LoVo (cell line): Measurements from ENCODE around the gene FARS2.

Source experiments
- DNase-seq: peaks from one replicate; pipeline ENCODE4 v3.0.0-alpha.2; 2016; ENCODE audit warnings: low spot score

FARS2 gene

GRCh38 chr6:5809450-5809849 is 548.1 kb downstream of the FARS2 start:
- no peak for DNase-seq

- no peak for DNase-seq
Measured at GRCh38 chr6:5811997-5812396, 550.7 kb downstream of the FARS2 start.

GRCh38 chr6:5813625-5814027 is 552.3 kb downstream of the FARS2 start:
- no peak for DNase-seq

GRCh38 chr6:5814116-5814515 is 552.8 kb downstream of the FARS2 start:
- no peak for DNase-seq

GRCh38 chr6:5814901-5815300 is 553.6 kb downstream of the FARS2 start:
- DNase-seq, result no peak

- no peak for DNase-seq
Measured at GRCh38 chr6:5817869-5818268, 556.6 kb downstream of the FARS2 start.

GRCh38 chr6:5818959-5819358 is 557.6 kb downstream of the FARS2 start:
- DNase-seq, result no peak
